Neural crest cell (in vitro differentiated cells): Measurements from ENCODE around the gene ESR1. TPM values are rescaled to one million over a fixed set of nuclear protein-coding genes. Genes with fewer than 3 reads are reported as not detected.

Experiments used
- DNase-seq: peaks from one replicate; pipeline ENCODE4 v3.0.0; 2021; ENCODE audit warnings: low read depth, mixed read lengths, low spot score
- H3K27ac Mint-ChIP-seq: one replicate; pipeline ENCODE4 v1.8.0; 2021; ENCODE audit warnings: mild to moderate bottlenecking, mixed read lengths; ENCODE audit not compliant: unreplicated experiment
- H3K27me3 Mint-ChIP-seq: 2 replicates; pipeline ENCODE4 v1.8.0; 2021; ENCODE audit warnings: low read depth, mild to moderate bottlenecking, mixed read lengths
- H3K36me3 Mint-ChIP-seq: 2 replicates; pipeline ENCODE4 v1.8.0; 2021; ENCODE audit warnings: low read depth, mild to moderate bottlenecking, mixed read lengths
- H3K4me1 Mint-ChIP-seq: 2 replicates; pipeline ENCODE4 v1.8.0; 2021; ENCODE audit warnings: mixed read lengths
- H3K4me3 Mint-ChIP-seq: one replicate; pipeline ENCODE4 v1.8.0; 2021; ENCODE audit warnings: mild to moderate bottlenecking, mixed read lengths
- H3K9me3 Mint-ChIP-seq: 2 replicates; pipeline ENCODE4 v1.8.0; 2021; ENCODE audit warnings: mixed read lengths
- CTCF ChIP-seq: fragments of 200-600 bp; sonication (generic); conservative IDR thresholded peaks from 2 replicates; pipeline ENCODE4 v1.5.0; 2021; ENCODE audit warnings: antibody characterized with exemption, mild to moderate bottlenecking
- total RNA-seq: library from RNA; stranded (reverse); gene quantifications from 2 replicates; pipeline ENCODE4 v1.2.1, GENCODE V29; 2021

ESR1 gene
- total RNA-seq, 1 donor from 2014 or later: not detected

GRCh38 chr6:151837223-151837622 lies 29.7 kb downstream of the ESR1 start:
- no peak overlapping the region for H3K4me3 Mint-ChIP-seq
- no peak for TF ChIP-seq CTCF
- H3K27me3 Mint-ChIP-seq: peaks cover 59% of the 10 kb centered on the region
- H3K9me3 Mint-ChIP-seq: no peaks in the 10 kb centered on the region
- H3K36me3 Mint-ChIP-seq: no peaks in the 10 kb centered on the region
- no peaks in the 10 kb centered on the region for H3K4me1 Mint-ChIP-seq
- no peak overlapping the region for H3K27ac Mint-ChIP-seq
- DNase-seq: no peak

- DNase-seq: no peak
- Mint-ChIP-seq H3K4me1 (no peaks in the 10 kb centered on the region), H3K36me3 (no peaks in the 10 kb centered on the region), H3K27ac (no peak overlapping the region), H3K27me3 (peaks cover 42% of the 10 kb centered on the region), H3K9me3 (no peaks in the 10 kb centered on the region), H3K4me3 (no peak overlapping the region)
- no peak for TF ChIP-seq CTCF
These were observed 35.3 kb downstream of the ESR1 start for GRCh38 chr6:151842816-151843215.

GRCh38 chr6:151847064-151847463 lies 39.6 kb downstream of the ESR1 start:
- no peaks in the 10 kb centered on the region for H3K4me1 Mint-ChIP-seq
- peak; percentile 10 for DNase-seq
- TF ChIP-seq CTCF: no peak
- no peaks in the 10 kb centered on the region for H3K9me3 Mint-ChIP-seq
- H3K4me3 Mint-ChIP-seq: no peak overlapping the region
- H3K36me3 Mint-ChIP-seq: no peaks in the 10 kb centered on the region
- H3K27ac Mint-ChIP-seq: no peak overlapping the region
- H3K27me3 Mint-ChIP-seq: peaks cover 42% of the 10 kb centered on the region

GRCh38 chr6:151850479-151851003 lies 43.1 kb downstream of the ESR1 start:
- H3K36me3 Mint-ChIP-seq: no peaks in the 10 kb centered on the region
- H3K9me3 Mint-ChIP-seq: no peaks in the 10 kb centered on the region
- H3K27ac Mint-ChIP-seq: no peak overlapping the region
- DNase-seq: no peak
- H3K27me3 Mint-ChIP-seq: peaks cover 39% of the 10 kb centered on the region
- H3K4me3 Mint-ChIP-seq: no peak overlapping the region
- no peak for TF ChIP-seq CTCF
- no peaks in the 10 kb centered on the region for H3K4me1 Mint-ChIP-seq

- peaks cover 56% of the 10 kb centered on the region for H3K27me3 Mint-ChIP-seq
- no peak overlapping the region for H3K27ac Mint-ChIP-seq
These were observed 50.8 kb downstream of the ESR1 start for GRCh38 chr6:151858294-151858693.

More at GRCh38 chr6:151858294-151858693, 50.8 kb downstream of the ESR1 start:
- no peak for DNase-seq
- Mint-ChIP-seq H3K4me1 (no peaks in the 10 kb centered on the region), H3K9me3 (no peaks in the 10 kb centered on the region), H3K4me3 (no peak overlapping the region), H3K36me3 (no peaks in the 10 kb centered on the region)
- no peak for TF ChIP-seq CTCF
